HL-60 (cell line): Measurements from ENCODE around the gene ADAR.
A peak's percentile ranks its signal among the peaks of the same experiment; 100 is the strongest.

ENCODE experiments used
- DNase-seq, 2 experiments: peaks; one replicate each; pipeline ENCODE4 v3.0.0-alpha.2; 2010 to 2020; ENCODE audit warnings: low read depth in 1 of 2, low spot score in 1 of 2
- H3K27ac ChIP-seq: fragments of 250-450 bp; sonication (Bioruptor Pico); replicated peaks from 2 replicates; pipeline ENCODE4 v1.5.1; 2020; ENCODE audit warnings: mild to moderate bottlenecking, moderate library complexity
- H3K27me3 ChIP-seq: fragments of 250-450 bp; sonication (Bioruptor Pico); 2 replicates; pipeline ENCODE4 v1.5.1; 2021; ENCODE audit warnings: mild to moderate bottlenecking, moderate library complexity; ENCODE audit not compliant: insufficient read depth, poor library complexity, severe bottlenecking
- H3K4me3 ChIP-seq: replicated peaks from 2 replicates; pipeline ENCODE4 v1.5.1; 2011; ENCODE audit warnings: mild to moderate bottlenecking, control low read depth, low read length; ENCODE audit not compliant: insufficient read depth
- GABPA ChIP-seq: IDR thresholded peaks from 2 replicates; pipeline ENCODE4 v1.6.1; 2012; ENCODE audit warnings: low read depth
- POLR2AphosphoS5 ChIP-seq: IDR thresholded peaks from 2 replicates; pipeline ENCODE4 v1.6.1; 2012; ENCODE audit warnings: low read depth
- REST ChIP-seq: IDR thresholded peaks from 2 replicates; pipeline ENCODE4 v1.6.1; 2012; ENCODE audit warnings: low read depth; ENCODE audit not compliant: insufficient replicate concordance
- SPI1 ChIP-seq: IDR thresholded peaks from 2 replicates; pipeline ENCODE4 v1.6.1; 2012; ENCODE audit warnings: low read depth, mild to moderate bottlenecking, borderline replicate concordance
- TF ChIP-seq, protein P1 (sequence below): IDR thresholded peaks from one replicate; pipeline ENCODE4 v1.5.1; 2011; ENCODE audit warnings: low read length, control low read depth, inconsistent platforms; ENCODE audit not compliant: insufficient read depth

ADAR gene

GRCh38 chr1:154559466-154560044 is 48.4 kb downstream of the ADAR start:
- TF ChIP-seq, protein P1, sequence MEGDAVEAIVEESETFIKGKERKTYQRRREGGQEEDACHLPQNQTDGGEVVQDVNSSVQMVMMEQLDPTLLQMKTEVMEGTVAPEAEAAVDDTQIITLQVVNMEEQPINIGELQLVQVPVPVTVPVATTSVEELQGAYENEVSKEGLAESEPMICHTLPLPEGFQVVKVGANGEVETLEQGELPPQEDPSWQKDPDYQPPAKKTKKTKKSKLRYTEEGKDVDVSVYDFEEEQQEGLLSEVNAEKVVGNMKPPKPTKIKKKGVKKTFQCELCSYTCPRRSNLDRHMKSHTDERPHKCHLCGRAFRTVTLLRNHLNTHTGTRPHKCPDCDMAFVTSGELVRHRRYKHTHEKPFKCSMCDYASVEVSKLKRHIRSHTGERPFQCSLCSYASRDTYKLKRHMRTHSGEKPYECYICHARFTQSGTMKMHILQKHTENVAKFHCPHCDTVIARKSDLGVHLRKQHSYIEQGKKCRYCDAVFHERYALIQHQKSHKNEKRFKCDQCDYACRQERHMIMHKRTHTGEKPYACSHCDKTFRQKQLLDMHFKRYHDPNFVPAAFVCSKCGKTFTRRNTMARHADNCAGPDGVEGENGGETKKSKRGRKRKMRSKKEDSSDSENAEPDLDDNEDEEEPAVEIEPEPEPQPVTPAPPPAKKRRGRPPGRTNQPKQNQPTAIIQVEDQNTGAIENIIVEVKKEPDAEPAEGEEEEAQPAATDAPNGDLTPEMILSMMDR, result peak; percentile 99
- TF ChIP-seq GABPA (no peak), REST (no peak)
- peak; percentile 78 to 92 for DNase-seq
- Histone ChIP-seq H3K27me3 (no peaks in the 10 kb centered on the region), H3K27ac (peak overlapping the region; percentile 88), H3K4me3 (peak overlapping the region; percentile 66)

GRCh38 chr1:154558720-154559465 is 49.1 kb downstream of the ADAR start:
- DNase-seq, result peak; percentile 100
- TF ChIP-seq, protein P1, result no peak
- peak; percentile 43 for TF ChIP-seq GABPA
- no peak for TF ChIP-seq REST
- TF ChIP-seq SPI1, result 0 out of 2 replicates have a peak, but pooled peaks have one; percentile 6
- peak; percentile 87 for TF ChIP-seq POLR2AphosphoS5
- Histone ChIP-seq H3K4me3 (peak overlapping the region; percentile 83), H3K27me3 (no peaks in the 10 kb centered on the region), H3K27ac (peak overlapping the region; percentile 88)

DNA sequence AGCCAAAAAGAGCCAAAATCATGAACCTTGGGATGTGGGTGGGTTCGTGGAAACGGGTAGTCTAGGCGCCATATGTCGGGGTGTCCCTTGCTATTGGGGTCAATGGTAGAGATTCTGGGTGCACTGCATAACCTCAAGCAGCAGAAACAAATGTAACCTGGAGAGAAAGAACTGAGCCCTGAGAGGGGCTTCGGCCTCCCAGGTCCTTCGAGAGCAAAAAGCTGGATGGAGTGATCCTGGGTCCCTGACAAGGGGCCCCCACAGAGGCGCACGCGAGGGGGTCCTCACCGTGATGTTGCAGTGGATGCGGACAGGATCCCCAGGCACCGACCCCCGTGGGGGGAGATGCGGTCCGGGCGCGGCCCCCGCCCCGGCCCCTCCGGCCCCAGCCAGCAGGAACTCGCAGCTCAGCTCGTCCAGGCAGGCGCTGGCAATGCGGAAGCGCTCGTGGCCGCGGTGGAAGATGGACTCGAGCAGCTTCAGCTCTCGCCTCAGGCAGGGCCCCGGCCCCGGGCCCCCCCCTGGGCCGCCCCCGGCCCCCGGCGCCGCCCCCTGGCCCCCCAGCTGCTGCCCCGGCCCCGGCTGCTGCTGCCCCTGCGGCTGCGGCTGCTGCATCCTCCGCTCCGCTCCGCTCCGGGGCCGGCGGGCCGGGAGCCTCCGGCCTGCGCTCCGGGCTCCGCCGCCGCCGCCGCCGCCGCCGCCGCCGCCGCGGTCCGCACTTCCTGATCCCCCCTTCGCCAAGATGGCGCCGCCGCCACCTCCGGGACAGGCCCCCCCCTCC is 49.9 kb downstream of the ADAR start, which contains the start of gene UBE2Q1:
Gene UBE2Q1, minus strand, starts transcription at position 724 of the 781 bp plus-strand sequence. Its CDS starts 109 bp downstream, at position 615.
- Histone ChIP-seq H3K27ac (peak within 1 kb of the TSS; percentile 88), H3K27me3 (no peaks in the 10 kb centered on the region), H3K4me3 (peak within 1 kb of the TSS; percentile 83)
- no peak for TF ChIP-seq SPI1
- no peak for TF ChIP-seq REST
- TF ChIP-seq, protein P1, result no peak
- TF ChIP-seq POLR2AphosphoS5, result no peak
- peak; percentile 64 to 67 for DNase-seq
